Adrenal gland (tissue), 5 donors: ENCODE data around the gene DLX3.

ENCODE experiments used
- POLR2A ChIP-seq, 2 donors: fragments of 450-650 bp; IDR thresholded peaks; one replicate each; pipeline ENCODE4 v1.6.1; 2017; ENCODE audit warnings: antibody characterized with exemption in 2 of 2, mild to moderate bottlenecking in 2 of 2, moderate library complexity in 1 of 2
- TF ChIP-seq, protein P1 (sequence below), 6 experiments: fragments of 450-650 bp in 4 of 6; fragments of 200-600 bp in 2 of 6; sonication (generic) in 1 of 6; IDR thresholded peaks; 1 replicate in 5 of 6; 2 replicates in 1 of 6; pipeline versions ENCODE4 v1.5.1 to v1.8.0; 2016 to 2021; ENCODE audit warnings: antibody characterized with exemption in 6 of 6, mild to moderate bottlenecking in 2 of 6, moderate library complexity in 1 of 6
- donor health status: DM: no; HTN: no; CAD: no.

DNA sequence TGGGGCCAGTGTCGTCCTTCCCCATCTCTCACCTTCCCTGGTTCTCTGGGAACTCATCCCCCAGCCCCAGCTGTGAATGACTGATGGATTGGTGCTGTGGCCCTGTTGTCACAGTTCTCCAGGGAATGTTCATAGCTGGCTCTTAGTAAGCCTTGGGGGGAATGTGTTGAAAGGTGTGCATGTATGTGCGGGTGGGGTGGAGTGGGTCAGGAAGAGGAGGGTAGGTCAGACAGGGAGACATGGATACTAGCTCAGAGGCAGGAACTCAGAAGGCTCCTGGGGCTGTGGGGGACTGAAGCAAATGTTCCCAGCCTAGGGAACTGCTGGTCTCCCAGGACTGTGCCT, 21.8 kb downstream of the DLX3 start:
- TF ChIP-seq, protein P1, sequence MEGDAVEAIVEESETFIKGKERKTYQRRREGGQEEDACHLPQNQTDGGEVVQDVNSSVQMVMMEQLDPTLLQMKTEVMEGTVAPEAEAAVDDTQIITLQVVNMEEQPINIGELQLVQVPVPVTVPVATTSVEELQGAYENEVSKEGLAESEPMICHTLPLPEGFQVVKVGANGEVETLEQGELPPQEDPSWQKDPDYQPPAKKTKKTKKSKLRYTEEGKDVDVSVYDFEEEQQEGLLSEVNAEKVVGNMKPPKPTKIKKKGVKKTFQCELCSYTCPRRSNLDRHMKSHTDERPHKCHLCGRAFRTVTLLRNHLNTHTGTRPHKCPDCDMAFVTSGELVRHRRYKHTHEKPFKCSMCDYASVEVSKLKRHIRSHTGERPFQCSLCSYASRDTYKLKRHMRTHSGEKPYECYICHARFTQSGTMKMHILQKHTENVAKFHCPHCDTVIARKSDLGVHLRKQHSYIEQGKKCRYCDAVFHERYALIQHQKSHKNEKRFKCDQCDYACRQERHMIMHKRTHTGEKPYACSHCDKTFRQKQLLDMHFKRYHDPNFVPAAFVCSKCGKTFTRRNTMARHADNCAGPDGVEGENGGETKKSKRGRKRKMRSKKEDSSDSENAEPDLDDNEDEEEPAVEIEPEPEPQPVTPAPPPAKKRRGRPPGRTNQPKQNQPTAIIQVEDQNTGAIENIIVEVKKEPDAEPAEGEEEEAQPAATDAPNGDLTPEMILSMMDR (IDR thresholded peaks at IDR 0.05): no peak
- no peak for TF ChIP-seq POLR2A (IDR thresholded peaks at IDR 0.05)
